HEK293T (cell line): ENCODE measurements around the gene BIRC3.

Experiments used
- CTCF ChIA-PET: fragments of 350-600 bp; formaldehyde crosslinking; extraction: SDS; loops from one replicate; lab custom pipeline; 2021; ENCODE audit warnings: antibody characterized with exemption, inconsistent platforms; lab: Yijun Ruan, JAX
- POLR2A ChIA-PET: fragments of 350-600 bp; formaldehyde crosslinking; extraction: SDS; loops from one replicate; lab custom pipeline; 2020; ENCODE audit warnings: antibody characterized with exemption, inconsistent platforms; lab: Yijun Ruan, JAX
- DNase-seq: peaks from one replicate; pipeline ENCODE4 v3.0.0; 2012; ENCODE audit warnings: mixed read lengths; ENCODE audit errors: extremely low spot score
- ARNT ChIP-seq: fragments of 450-650 bp; IDR thresholded peaks from 2 replicates; pipeline ENCODE4 v1.6.1; 2017; ENCODE audit warnings: mild to moderate bottlenecking
- BHLHE40 ChIP-seq: fragments of 450-650 bp; IDR thresholded peaks from 2 replicates; pipeline ENCODE4 v1.6.1; 2016; ENCODE audit warnings: mild to moderate bottlenecking, moderate library complexity, borderline replicate concordance
- CTBP1 ChIP-seq: fragments of 450-650 bp; IDR thresholded peaks from 2 replicates; pipeline ENCODE4 v1.6.1; 2016; ENCODE audit warnings: borderline replicate concordance
- ELF4 ChIP-seq: fragments of 450-650 bp; IDR thresholded peaks from 2 replicates; pipeline ENCODE4 v1.6.1; 2017; ENCODE audit warnings: antibody characterized with exemption
- FOXA1 ChIP-seq: fragments of 450-650 bp; IDR thresholded peaks from 2 replicates; pipeline ENCODE4 v1.6.1; 2016; ENCODE audit warnings: mild to moderate bottlenecking
- FOXK2 ChIP-seq: fragments of 450-650 bp; IDR thresholded peaks from 2 replicates; pipeline ENCODE4 v1.6.1; 2016; ENCODE audit warnings: mild to moderate bottlenecking
- FOXM1 ChIP-seq: fragments of 450-650 bp; IDR thresholded peaks from 2 replicates; pipeline ENCODE4 v1.6.1; 2017; ENCODE audit warnings: mild to moderate bottlenecking, borderline replicate concordance
- HDGF ChIP-seq: fragments of 450-650 bp; IDR thresholded peaks from 2 replicates; pipeline ENCODE4 v1.6.1; 2017; ENCODE audit warnings: antibody characterized with exemption, borderline replicate concordance
- L3MBTL2 ChIP-seq: fragments of 450-650 bp; conservative IDR thresholded peaks from 2 replicates; pipeline ENCODE4 v1.6.1; 2016; ENCODE audit warnings: mild to moderate bottlenecking
- LEF1 ChIP-seq: fragments of 450-650 bp; IDR thresholded peaks from 2 replicates; pipeline ENCODE4 v1.6.1; 2017; ENCODE audit warnings: mild to moderate bottlenecking, borderline replicate concordance
- NFRKB ChIP-seq: fragments of 450-650 bp; IDR thresholded peaks from 2 replicates; pipeline ENCODE4 v1.6.1; 2016; ENCODE audit warnings: mild to moderate bottlenecking, moderate library complexity
- SP1 ChIP-seq: fragments of 450-650 bp; IDR thresholded peaks from 2 replicates; pipeline ENCODE4 v1.6.1; 2017
- SUZ12 ChIP-seq: fragments of 450-650 bp; IDR thresholded peaks from 2 replicates; pipeline ENCODE4 v1.6.1; 2016; ENCODE audit warnings: mild to moderate bottlenecking
- TARDBP ChIP-seq: fragments of 450-650 bp; IDR thresholded peaks from 2 replicates; pipeline ENCODE4 v1.6.1; 2016
- ZNF384 ChIP-seq: fragments of 450-650 bp; IDR thresholded peaks from 2 replicates; pipeline ENCODE4 v1.6.1; 2016
- TF ChIP-seq, protein P1 (sequence below): fragments of 450-650 bp; IDR thresholded peaks from 2 replicates; pipeline ENCODE4 v1.6.1; 2016

BIRC3 gene

DNA sequence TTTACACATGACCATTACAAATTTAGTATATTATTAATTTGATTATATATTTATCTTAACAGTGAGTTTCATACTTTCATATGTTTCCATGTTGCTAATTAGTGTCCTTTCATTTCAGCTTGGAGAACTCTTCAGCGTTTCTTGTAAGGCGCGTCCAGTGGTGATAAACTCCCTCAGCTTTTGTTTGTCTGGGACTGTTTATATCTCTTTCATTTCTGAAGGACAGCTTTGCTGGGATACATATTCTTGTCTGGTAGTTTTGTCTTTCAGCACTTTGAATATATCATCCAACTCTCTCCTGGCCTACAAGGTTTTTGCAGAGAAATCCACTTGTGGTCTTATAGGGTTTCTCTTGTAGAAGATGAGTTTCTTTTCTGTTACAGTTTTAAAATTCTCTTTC lies 42.1 kb downstream of the BIRC3 start:
- TF ChIP-seq FOXM1 (no peak), LEF1 (no peak), ARNT (no peak), SP1 (no peak), FOXA1 (no peak), BHLHE40 (no peak)
- ChIA-PET CTCF (no interaction called here), POLR2A (no interaction called here)
- DNase-seq: no peak

DNA sequence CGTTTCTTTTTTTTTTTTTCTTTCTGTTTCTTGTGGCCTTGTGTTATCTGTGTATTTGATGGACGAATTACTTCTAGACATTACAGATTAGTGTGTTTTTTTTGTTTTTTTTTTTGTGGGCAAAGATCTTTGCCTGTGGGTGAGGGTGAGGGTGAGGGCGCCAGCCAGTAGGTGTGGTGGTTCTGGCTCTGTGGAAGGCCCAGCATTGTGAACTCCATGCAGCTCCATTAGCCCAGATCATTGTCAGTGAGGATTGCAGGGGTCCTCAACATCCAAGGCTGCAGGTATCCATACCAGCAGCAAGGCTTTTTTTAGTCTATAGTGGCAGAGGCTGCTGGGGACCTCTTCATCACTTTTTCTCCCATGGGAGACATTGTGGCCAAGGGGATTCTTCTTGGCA lies 43.4 kb downstream of the BIRC3 start:
- TF ChIP-seq L3MBTL2 (no peak), SP1 (no peak), BHLHE40 (no peak), HDGF (no peak), ARNT (no peak), FOXM1 (no peak), TARDBP (no peak), SUZ12 (no peak), NFRKB (no peak), ZNF384 (no peak), FOXK2 (no peak), CTBP1 (no peak), FOXA1 (no peak), ELF4 (no peak), LEF1 (no peak)
- TF ChIP-seq, protein P1, sequence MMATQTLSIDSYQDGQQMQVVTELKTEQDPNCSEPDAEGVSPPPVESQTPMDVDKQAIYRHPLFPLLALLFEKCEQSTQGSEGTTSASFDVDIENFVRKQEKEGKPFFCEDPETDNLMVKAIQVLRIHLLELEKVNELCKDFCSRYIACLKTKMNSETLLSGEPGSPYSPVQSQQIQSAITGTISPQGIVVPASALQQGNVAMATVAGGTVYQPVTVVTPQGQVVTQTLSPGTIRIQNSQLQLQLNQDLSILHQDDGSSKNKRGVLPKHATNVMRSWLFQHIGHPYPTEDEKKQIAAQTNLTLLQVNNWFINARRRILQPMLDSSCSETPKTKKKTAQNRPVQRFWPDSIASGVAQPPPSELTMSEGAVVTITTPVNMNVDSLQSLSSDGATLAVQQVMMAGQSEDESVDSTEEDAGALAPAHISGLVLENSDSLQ: no peak
- DNase-seq: no peak
- ChIA-PET POLR2A (no interaction called here), CTCF (interaction anchor here (1.5 kb wide), 1 partner anchor 18 kb away, joined by 3 read pairs; no protein-coding TSS in a partner anchor)

DNA sequence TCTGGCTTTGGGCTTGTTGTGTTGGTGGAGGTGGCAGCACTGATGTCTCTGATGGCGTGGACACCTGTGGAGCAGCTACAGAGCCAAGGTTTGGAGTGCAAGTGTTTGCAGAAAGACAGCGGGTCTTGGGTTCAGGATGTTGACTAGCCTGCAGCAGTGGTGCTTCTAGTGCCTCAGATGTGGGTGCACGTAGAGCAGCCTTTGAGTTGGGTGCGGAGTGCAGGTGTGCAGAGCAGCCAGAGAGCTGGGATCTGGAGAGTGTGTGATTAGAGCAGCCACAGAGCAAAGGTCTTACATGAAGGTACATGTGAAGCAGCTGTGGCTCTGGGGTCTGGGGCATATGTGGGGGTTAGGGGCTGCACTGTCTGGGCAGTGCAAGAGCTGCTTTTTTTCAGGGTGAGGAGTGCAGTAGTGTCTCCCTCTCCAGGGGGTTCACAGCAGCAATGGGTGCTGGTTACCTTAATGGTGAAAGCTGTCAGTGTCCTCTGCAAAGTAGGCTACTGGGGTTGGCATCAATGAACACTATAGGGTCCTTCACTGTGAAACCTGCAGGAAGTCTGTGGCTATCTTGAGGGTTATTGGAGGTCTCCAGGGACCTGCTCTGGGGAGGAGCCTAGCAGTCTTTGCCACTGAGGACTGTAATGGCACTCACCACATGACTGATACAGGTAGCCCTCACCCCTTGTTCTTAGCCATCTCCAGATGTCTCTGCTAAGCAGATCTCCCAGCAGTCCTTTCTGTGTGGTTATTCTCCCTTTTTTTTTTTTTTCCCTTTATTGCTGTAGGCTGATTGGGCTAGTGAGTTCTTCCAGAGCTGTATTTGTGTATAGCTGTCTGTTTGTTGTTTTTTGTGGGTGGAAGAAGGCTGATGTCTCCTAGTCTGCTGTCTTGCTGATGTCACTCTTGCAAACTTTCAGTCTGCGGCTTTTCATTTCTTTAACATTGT lies 44.1 kb downstream of the BIRC3 start:
- no peak for DNase-seq
- TF ChIP-seq, protein P1: no peak
- no peak for TF ChIP-seq NFRKB
- POLR2A ChIA-PET: no interaction called here
- CTCF ChIA-PET: interaction anchor here (1.5 kb wide), 1 partner anchor 19 kb away, joined by 3 read pairs; no protein-coding TSS in a partner anchor

DNA sequence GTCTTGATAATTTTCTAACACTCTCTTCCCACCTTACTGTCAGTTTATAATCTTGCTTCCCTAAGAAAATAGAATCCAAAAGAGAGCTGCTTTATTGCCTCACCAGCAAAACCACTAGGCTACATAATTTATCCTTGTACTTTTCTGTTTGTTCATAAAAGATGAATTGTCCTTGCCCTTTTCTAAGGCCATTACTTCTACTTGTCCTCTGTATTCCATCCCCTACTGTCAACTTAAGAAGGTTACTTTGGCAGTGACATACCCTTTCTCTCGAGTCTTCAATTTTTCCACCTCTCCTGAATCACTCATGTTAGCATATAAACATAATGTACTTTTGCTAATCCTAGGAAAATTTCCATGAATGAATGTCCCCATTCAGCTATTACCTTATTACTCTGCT lies 47.7 kb downstream of the BIRC3 start:
- DNase-seq: no peak
- POLR2A ChIA-PET: no interaction called here
- CTCF ChIA-PET: interaction anchor here (0.6 kb wide), 1 partner anchor 248 kb away, joined by 3 read pairs; no protein-coding TSS in a partner anchor
- TF ChIP-seq SUZ12 (no peak), NFRKB (no peak), L3MBTL2 (no peak), HDGF (no peak), ARNT (no peak), BHLHE40 (no peak), ZNF384 (no peak), FOXK2 (no peak), ELF4 (no peak), CTBP1 (no peak), SP1 (no peak), FOXA1 (no peak), FOXM1 (no peak), TARDBP (no peak), LEF1 (no peak)
- TF ChIP-seq, protein P1: no peak

DNA sequence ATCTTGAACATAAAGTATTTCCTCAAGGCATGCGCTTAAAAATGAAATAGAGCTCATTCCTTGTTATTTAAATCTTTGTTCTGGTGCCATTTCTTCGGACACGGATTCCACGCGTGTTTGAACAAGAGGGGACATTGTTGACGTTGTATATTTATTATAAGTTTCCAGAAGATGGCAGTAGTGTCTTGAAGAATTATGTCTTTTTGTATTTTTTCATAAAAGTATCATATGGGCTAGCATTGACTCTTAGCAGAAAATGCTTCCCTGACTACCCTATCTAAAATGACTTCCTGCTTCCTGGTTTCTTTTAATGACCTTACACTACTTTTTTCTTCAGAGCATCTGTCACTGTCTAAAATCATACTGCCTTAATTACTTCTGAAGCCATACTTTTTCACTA lies 50.1 kb downstream of the BIRC3 start:
- CTCF ChIA-PET: no interaction called here
- DNase-seq: no peak

More for the DNA sequence above, 50.1 kb downstream of the BIRC3 start:
- POLR2A ChIA-PET: no interaction called here
- no peak for TF ChIP-seq NFRKB
- no peak for TF ChIP-seq SUZ12
- TF ChIP-seq BHLHE40: no peak
- no peak for TF ChIP-seq TARDBP
- no peak for TF ChIP-seq FOXK2
- TF ChIP-seq FOXM1: no peak
- no peak for TF ChIP-seq CTBP1
- no peak for TF ChIP-seq ZNF384
- TF ChIP-seq, protein P1: no peak
- TF ChIP-seq SP1: no peak
- TF ChIP-seq ELF4: no peak
- no peak for TF ChIP-seq LEF1
- TF ChIP-seq L3MBTL2: no peak
- TF ChIP-seq HDGF: no peak
